ENCODE data around the gene CPLX1. TPM values are rescaled to one million over a fixed set of nuclear protein-coding genes. Genes with fewer than 3 reads are reported as not detected.
"Not testable (repeated sequence)": the region's sequence is repeated elsewhere in the genome, so short reads cannot be mapped to it uniquely, and the experiment has no call there.

Gene CPLX1
- total and polyA plus RNA-seq, 9 donors, result 0.09 to 0.91 (median 0.27) TPM

DNA sequence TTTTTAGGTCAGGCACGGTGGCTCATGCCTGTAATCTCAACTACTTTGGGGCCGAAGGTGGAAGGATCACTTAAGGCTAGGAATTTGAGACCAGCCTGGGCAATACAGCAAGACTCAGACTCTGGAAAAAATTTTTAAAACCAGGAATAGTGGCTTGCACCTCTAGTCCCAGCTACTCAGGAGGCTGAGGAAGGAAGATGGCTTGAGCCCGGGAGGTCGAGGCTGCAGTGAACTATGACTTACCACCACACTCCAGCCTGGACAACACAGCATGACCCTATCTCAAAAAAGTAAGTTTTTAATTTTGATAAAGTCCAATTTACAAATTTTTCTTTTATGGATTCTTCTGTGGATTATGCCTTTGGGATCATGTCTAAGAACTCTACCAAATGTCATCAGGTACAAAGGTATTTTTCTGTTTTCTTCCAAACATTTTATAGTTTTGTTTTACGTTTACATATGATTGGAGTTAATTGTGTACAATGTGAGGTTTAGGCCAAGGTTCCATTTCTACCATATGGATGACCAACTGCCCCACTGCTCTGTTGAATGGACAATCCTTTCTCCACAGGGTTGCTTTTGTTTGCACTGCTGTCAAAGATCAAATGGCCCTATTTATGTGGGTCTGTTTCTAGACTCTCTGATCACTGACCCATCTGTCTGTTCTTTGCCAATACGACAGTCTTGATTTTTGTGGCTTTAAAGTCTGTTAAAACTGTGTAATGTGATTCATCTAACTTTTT lies 48.2 kb downstream of the CPLX1 start:
- 100% methylated on average over 2 of the region's 6 CpGs for WGBS (ENCODE audit: insufficient coverage)
- no peak overlapping the region for H3K4me3 ChIP-seq (ENCODE audit: low read length)
- no peak overlapping the region for H3K27ac ChIP-seq (ENCODE audit: low read length)
- H3K27me3 ChIP-seq (ENCODE audit: control insufficient read depth, insufficient read depth, low read length), result no peaks in the 10 kb centered on the region
- DNase-seq, result no peak
- peaks cover 38% of the 10 kb centered on the region for H3K4me1 ChIP-seq (ENCODE audit: control insufficient read depth, insufficient read depth, low read length)
- H3K36me3 ChIP-seq (ENCODE audit: control insufficient read depth, insufficient read depth, low read length), result peaks cover 56% of the 10 kb centered on the region
- H3K9me3 ChIP-seq (replicated peaks; ENCODE audit: control insufficient read depth, low read depth, low read length), result no peaks in the 10 kb centered on the region

DNA sequence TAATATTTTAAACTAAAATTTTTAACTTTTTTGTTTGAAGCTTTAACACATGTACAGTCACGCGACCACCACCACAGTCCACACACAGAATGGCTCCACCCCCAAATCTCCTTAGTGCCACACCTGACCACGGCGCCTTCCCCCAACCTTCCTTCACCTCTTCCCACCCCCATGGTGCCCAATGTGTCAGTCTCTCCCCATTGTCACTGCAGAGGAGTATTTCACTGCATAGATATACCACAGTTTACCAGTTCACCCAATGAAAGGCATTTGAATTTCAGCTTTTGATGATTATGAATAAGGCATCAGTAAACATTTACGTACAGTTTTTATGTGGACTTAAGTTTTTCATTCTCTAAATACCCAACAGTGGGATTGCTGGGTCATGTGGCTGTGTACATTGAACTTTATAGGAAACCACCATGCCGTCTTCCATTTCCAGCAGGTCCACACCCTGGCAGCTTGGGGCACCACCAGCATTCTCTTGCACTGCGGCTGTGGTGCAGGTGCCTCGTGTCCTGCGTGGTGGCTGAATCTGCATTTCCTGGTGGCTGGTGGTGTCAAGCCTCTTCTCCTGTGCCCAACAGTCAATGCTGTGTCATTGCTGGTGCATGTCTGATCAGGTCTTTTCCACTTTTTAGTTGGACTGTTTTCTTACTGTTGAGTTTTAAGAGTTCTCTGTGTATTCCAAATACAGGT lies 49.0 kb downstream of the CPLX1 start:
- Histone ChIP-seq H3K27ac (ENCODE audit: low read length) (no peak overlapping the region), H3K36me3 (ENCODE audit: control insufficient read depth, insufficient read depth, low read length) (peaks cover 59% of the 10 kb centered on the region), H3K27me3 (ENCODE audit: control insufficient read depth, insufficient read depth, low read length) (no peaks in the 10 kb centered on the region), H3K4me1 (ENCODE audit: control insufficient read depth, insufficient read depth, low read length) (peaks cover 34% of the 10 kb centered on the region), H3K4me3 (ENCODE audit: low read length) (no peak overlapping the region), H3K9me3 (replicated peaks; ENCODE audit: control insufficient read depth, low read depth, low read length) (no peaks in the 10 kb centered on the region)
- no peak for DNase-seq
- WGBS (ENCODE audit: insufficient coverage), result 88% methylated on average over 8 of the region's 9 CpGs

DNA sequence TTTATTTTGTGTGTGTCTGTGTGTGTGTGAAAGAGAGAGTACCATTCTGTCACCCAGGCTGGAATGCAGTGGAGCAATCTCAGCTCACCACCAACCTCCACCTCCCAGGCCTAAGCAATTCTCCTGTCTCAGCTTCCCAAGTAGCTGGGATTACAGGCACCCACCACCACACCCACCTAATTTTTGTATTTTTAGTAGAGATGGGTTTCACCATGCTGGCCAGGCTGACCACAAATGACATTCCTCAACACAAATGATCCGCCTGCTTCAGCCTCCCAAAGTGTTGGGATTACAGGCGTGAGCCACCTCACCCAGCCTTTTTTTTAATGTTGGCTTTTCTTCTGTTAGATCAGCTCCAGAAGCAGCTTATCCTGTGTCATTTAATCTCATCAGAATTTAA lies 50.4 kb downstream of the CPLX1 start:
- Histone ChIP-seq H3K36me3 (ENCODE audit: control insufficient read depth, insufficient read depth, low read length) (peaks cover 65% of the 10 kb centered on the region), H3K4me1 (ENCODE audit: control insufficient read depth, insufficient read depth, low read length) (peaks cover 29% of the 10 kb centered on the region)
- not testable (repeated sequence) for H3K4me3 ChIP-seq (ENCODE audit: low read length); H3K27ac ChIP-seq (ENCODE audit: low read length); DNase-seq; H3K27me3 ChIP-seq (ENCODE audit: control insufficient read depth, insufficient read depth, low read length); H3K9me3 ChIP-seq (replicated peaks; ENCODE audit: control insufficient read depth, low read depth, low read length)
- no CpG with 5 or more reads among the region's 2 CpGs for WGBS (ENCODE audit: insufficient coverage)

GRCh38 chr4:774419-775092 lies 51.4 kb downstream of the CPLX1 start:
- WGBS (ENCODE audit: insufficient coverage), result 85% methylated on average over 26 of the region's 30 CpGs
- not testable (repeated sequence) for DNase-seq

DNA sequence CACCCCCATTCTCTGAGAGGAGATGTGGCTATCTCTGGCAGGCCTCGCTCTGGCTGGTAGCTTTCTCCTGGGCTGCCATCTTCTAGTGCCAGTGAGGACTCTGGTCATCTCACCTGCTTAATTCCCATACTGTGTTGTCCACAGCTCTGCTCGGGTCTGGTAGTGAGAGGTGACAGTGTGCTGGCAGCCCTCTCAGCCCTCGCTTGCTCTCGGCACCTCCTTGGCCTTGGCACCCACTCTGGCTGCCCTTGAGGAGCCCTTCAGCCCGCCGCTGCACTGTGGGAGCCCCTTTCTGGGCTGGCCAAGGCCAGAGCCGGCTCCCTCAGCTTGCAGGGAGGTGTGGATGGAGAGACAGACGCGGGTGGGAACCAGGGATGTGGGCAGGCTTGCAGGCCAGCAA lies 52.7 kb downstream of the CPLX1 start:
- WGBS (ENCODE audit: insufficient coverage), result 76% methylated on average over 6 of the region's 9 CpGs
- H3K27me3 ChIP-seq (ENCODE audit: control insufficient read depth, insufficient read depth, low read length), result no peaks in the 10 kb centered on the region
- peaks cover 16% of the 10 kb centered on the region for H3K4me1 ChIP-seq (ENCODE audit: control insufficient read depth, insufficient read depth, low read length)
- H3K27ac ChIP-seq (ENCODE audit: low read length), result no peak overlapping the region
- no peak for DNase-seq
- H3K4me3 ChIP-seq (ENCODE audit: low read length), result no peak overlapping the region
- H3K36me3 ChIP-seq (ENCODE audit: control insufficient read depth, insufficient read depth, low read length), result peaks cover 62% of the 10 kb centered on the region
- H3K9me3 ChIP-seq (replicated peaks; ENCODE audit: control insufficient read depth, low read depth, low read length), result no peaks in the 10 kb centered on the region

More at GRCh38 chr4:774419-775092, 51.4 kb downstream of the CPLX1 start:
- not testable (repeated sequence) for H3K27me3 ChIP-seq (ENCODE audit: control insufficient read depth, insufficient read depth, low read length); H3K9me3 ChIP-seq (replicated peaks; ENCODE audit: control insufficient read depth, low read depth, low read length); H3K27ac ChIP-seq (ENCODE audit: low read length); H3K4me3 ChIP-seq (ENCODE audit: low read length)
- Histone ChIP-seq H3K36me3 (ENCODE audit: control insufficient read depth, insufficient read depth, low read length) (peaks cover 64% of the 10 kb centered on the region), H3K4me1 (ENCODE audit: control insufficient read depth, insufficient read depth, low read length) (peaks cover 20% of the 10 kb centered on the region)

GRCh38 chr4:772776-773175 lies 53.2 kb downstream of the CPLX1 start:
- Histone ChIP-seq H3K36me3 (ENCODE audit: control insufficient read depth, insufficient read depth, low read length) (peaks cover 64% of the 10 kb centered on the region), H3K27me3 (ENCODE audit: control insufficient read depth, insufficient read depth, low read length) (no peaks in the 10 kb centered on the region), H3K27ac (ENCODE audit: low read length) (no peak overlapping the region), H3K4me1 (ENCODE audit: control insufficient read depth, insufficient read depth, low read length) (peaks cover 16% of the 10 kb centered on the region), H3K4me3 (ENCODE audit: low read length) (no peak overlapping the region), H3K9me3 (replicated peaks; ENCODE audit: control insufficient read depth, low read depth, low read length) (no peaks in the 10 kb centered on the region)
- 82% methylated on average over 5 of the region's 8 CpGs for WGBS (ENCODE audit: insufficient coverage)
- DNase-seq, result no peak

- Histone ChIP-seq H3K4me1 (ENCODE audit: control insufficient read depth, insufficient read depth, low read length) (peaks cover 16% of the 10 kb centered on the region), H3K27ac (ENCODE audit: low read length) (no peak overlapping the region), H3K27me3 (ENCODE audit: control insufficient read depth, insufficient read depth, low read length) (no peaks in the 10 kb centered on the region), H3K4me3 (ENCODE audit: low read length) (no peak overlapping the region), H3K9me3 (replicated peaks; ENCODE audit: control insufficient read depth, low read depth, low read length) (no peaks in the 10 kb centered on the region), H3K36me3 (ENCODE audit: control insufficient read depth, insufficient read depth, low read length) (peaks cover 65% of the 10 kb centered on the region)
- no CpG with 5 or more reads among the region's 7 CpGs for WGBS (ENCODE audit: insufficient coverage)
- no peak for DNase-seq
Observed at GRCh38 chr4:772118-772517, 53.8 kb downstream of the CPLX1 start.

DNA sequence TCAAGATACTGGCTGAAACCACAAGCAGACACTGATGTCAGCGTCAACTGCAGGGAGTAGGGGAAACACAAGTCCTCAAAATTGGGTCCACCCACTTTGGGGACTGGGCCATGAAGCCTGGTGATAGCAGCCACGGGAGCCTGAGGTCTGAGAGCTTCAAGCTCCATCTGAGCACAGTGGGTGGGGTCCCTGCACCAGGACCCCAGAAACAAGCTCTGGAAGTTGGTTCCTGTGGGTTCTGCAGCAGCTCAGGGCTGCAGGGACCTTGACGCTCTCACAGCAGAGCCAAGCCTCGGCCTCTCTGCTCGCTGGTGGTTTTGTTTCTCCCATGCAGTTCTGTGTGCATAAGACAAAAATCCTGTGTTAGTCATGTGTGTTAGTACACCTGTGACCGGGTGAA lies 54.5 kb downstream of the CPLX1 start:
- no peak overlapping the region for H3K4me3 ChIP-seq (ENCODE audit: low read length)
- no peak for DNase-seq
- no peaks in the 10 kb centered on the region for H3K9me3 ChIP-seq (replicated peaks; ENCODE audit: control insufficient read depth, low read depth, low read length)
- peaks cover 66% of the 10 kb centered on the region for H3K36me3 ChIP-seq (ENCODE audit: control insufficient read depth, insufficient read depth, low read length)
- WGBS (ENCODE audit: insufficient coverage), result 63% methylated on average over 5 of the region's 6 CpGs
- no peak overlapping the region for H3K27ac ChIP-seq (ENCODE audit: low read length)
- peaks cover 16% of the 10 kb centered on the region for H3K4me1 ChIP-seq (ENCODE audit: control insufficient read depth, insufficient read depth, low read length)
- no peaks in the 10 kb centered on the region for H3K27me3 ChIP-seq (ENCODE audit: control insufficient read depth, insufficient read depth, low read length)

- Histone ChIP-seq H3K9me3 (replicated peaks; ENCODE audit: control insufficient read depth, low read depth, low read length) (no peaks in the 10 kb centered on the region), H3K4me1 (ENCODE audit: control insufficient read depth, insufficient read depth, low read length) (peaks cover 18% of the 10 kb centered on the region), H3K36me3 (ENCODE audit: control insufficient read depth, insufficient read depth, low read length) (peaks cover 66% of the 10 kb centered on the region), H3K27ac (ENCODE audit: low read length) (no peak overlapping the region), H3K27me3 (ENCODE audit: control insufficient read depth, insufficient read depth, low read length) (no peaks in the 10 kb centered on the region), H3K4me3 (ENCODE audit: low read length) (no peak overlapping the region)
- 91% methylated on average over 5 of the region's 5 CpGs for WGBS (ENCODE audit: insufficient coverage)
- DNase-seq, result no peak
Observed at GRCh38 chr4:770022-770421, 55.9 kb downstream of the CPLX1 start.

DNA sequence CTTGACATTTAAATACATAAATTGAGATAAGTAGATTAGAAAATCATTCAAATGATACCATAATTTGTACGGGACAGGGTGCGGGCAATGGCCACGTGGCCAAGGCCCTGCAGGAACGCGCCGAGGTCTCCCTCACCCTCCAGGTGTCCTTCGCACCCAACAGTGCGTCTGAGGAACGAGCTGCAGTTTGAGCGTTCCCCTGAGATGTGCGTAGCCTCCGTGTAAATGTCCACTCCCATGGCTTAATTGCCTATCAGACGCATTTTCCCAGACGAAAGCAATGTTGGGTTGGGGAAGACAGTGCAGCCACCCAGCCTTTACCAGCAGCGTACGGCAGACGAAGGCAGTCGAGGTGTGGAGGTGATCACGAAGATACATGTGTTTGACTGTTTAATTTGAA lies 56.4 kb downstream of the CPLX1 start:
- H3K4me1 ChIP-seq (ENCODE audit: control insufficient read depth, insufficient read depth, low read length), result peaks cover 16% of the 10 kb centered on the region
- WGBS (ENCODE audit: insufficient coverage), result 90% methylated on average over 19 of the region's 19 CpGs
- H3K27ac ChIP-seq (ENCODE audit: low read length), result no peak overlapping the region
- H3K27me3 ChIP-seq (ENCODE audit: control insufficient read depth, insufficient read depth, low read length), result no peaks in the 10 kb centered on the region
- no peaks in the 10 kb centered on the region for H3K9me3 ChIP-seq (replicated peaks; ENCODE audit: control insufficient read depth, low read depth, low read length)
- peaks cover 66% of the 10 kb centered on the region for H3K36me3 ChIP-seq (ENCODE audit: control insufficient read depth, insufficient read depth, low read length)
- no peak overlapping the region for H3K4me3 ChIP-seq (ENCODE audit: low read length)
- no peak for DNase-seq
